Right lobe of liver (tissue), 6 donors: ENCODE data around the gene ARHGAP8. TPM values are rescaled to one million over a fixed set of nuclear protein-coding genes. Genes with fewer than 3 reads are reported as not detected.

Source experiments
- ATAC-seq, 4 donors: fragments of 200-7000 bp; cut with Tn5 transposase; one replicate each; pipeline ENCODE4 v1.9.1; 2020; ENCODE audit warnings: mild to moderate bottlenecking in 4 of 4, moderate library complexity in 4 of 4
- DNase-seq, 3 donors: peaks; one replicate each; pipeline ENCODE4 v3.0.0-alpha.2; 2020
- H3K27ac ChIP-seq, 3 donors: fragments of 200-600 bp; one replicate each; pipeline ENCODE4 v1.8.0; 2022
- H3K27me3 ChIP-seq, 2 donors: fragments of 200-600 bp; one replicate each; pipeline ENCODE4 v1.8.0; 2022
- H3K36me3 ChIP-seq, 4 donors: fragments of 200-600 bp; sonication (generic) in 1 of 4; one replicate each; pipeline versions ENCODE4 v1.5.1 to v1.8.0; 2017 to 2022; ENCODE audit warnings: control low read depth in 1 of 4
- H3K4me1 ChIP-seq, 4 donors: fragments of 200-600 bp; sonication (generic) in 1 of 4; one replicate each; pipeline versions ENCODE4 v1.5.1 to v1.8.0; 2017 to 2022; ENCODE audit warnings: control low read depth in 1 of 4
- H3K4me3 ChIP-seq, 3 donors: fragments of 200-600 bp; one replicate each; pipeline ENCODE4 v1.8.0; 2022
- H3K9me3 ChIP-seq, 4 donors: fragments of 200-600 bp; sonication (generic) in 1 of 4; one replicate each; pipeline versions ENCODE4 v1.5.1 to v1.8.0; 2017 to 2022; ENCODE audit warnings: control low read depth in 1 of 4
- CTCF ChIP-seq, 4 donors: fragments of 200-600 bp in 3 of 4; fragments of 450-650 bp in 1 of 4; IDR thresholded peaks; one replicate each; pipeline versions ENCODE4 v1.5.1 to v1.8.0; 2016 to 2022; ENCODE audit warnings: antibody characterized with exemption in 4 of 4, mild to moderate bottlenecking in 2 of 4
- POLR2A ChIP-seq: fragments of 450-650 bp; IDR thresholded peaks from one replicate; pipeline ENCODE4 v1.6.1; 2017; ENCODE audit warnings: antibody characterized with exemption, mild to moderate bottlenecking
- WGBS: methylation state at CpG from one replicate; pipeline ENCODE4 v1.1.6; 2018; ENCODE audit warnings: low coverage, low lambda C conversion rate; ENCODE audit not compliant: insufficient coverage; ENCODE audit errors: missing lambda C conversion rate; 5-methylcytosine and 5-hydroxymethylcytosine counted together
- intact Hi-C, 2 donors: fragments of 100-400 bp; cut with DNase I; formaldehyde crosslinking; loops; one replicate each; pipeline versions ENCODE4 v1.11.2 to v1.14.1; 2022
- total RNA-seq, 6 experiments: library from RNA; depleted of rRNA in 2 of 6; stranded (reverse); fragments of >200 nt in 2 of 6; fragmentation: NEBNext Ultra II Directional in 3 of 6; extraction: Animal tissue kit (Norgen Biotek cat#: 25700) in 3 of 6; gene quantifications; one replicate each; pipeline versions ENCODE4 v1.1.0 to v1.2.4, GENCODE V29; 2016 to 2023
- donor health status: DM: no; HTN: yes; CAD: no.
- donor health status: DM: no; HTN: no; CAD: no.
- donor health status: DM: no; HTN: no; CAD: no.
- donor health status: DM: no; HTN: yes; CAD: no.
- donor health status: DM: no; HTN: yes; CAD: no.

The ARHGAP8 gene
- total RNA-seq, 6 experiments from 2014 or later = 0.49 to 1.0 (median 0.61) TPM; not detected in 1

- TF ChIP-seq POLR2A = no peak
- TF ChIP-seq CTCF (IDR thresholded peaks at IDR 0.05) = no peak
- Histone ChIP-seq H3K27me3 (no peaks in the 10 kb centered on the region), H3K27ac (no peak overlapping the region), H3K9me3 (no peaks in the 10 kb centered on the region), H3K36me3 (no peaks in the 10 kb centered on the region), H3K4me3 (no peak overlapping the region), H3K4me1 (no peaks in the 10 kb centered on the region)
- no peak for ATAC-seq
- WGBS = 87% methylated on average over 8 of the region's 16 CpGs
- DNase-seq = peak in 1 of 3 donors; percentile 15
- intact Hi-C loops = loop anchor here in 1 of 2 donors (10.0 kb wide), 1 partner anchor 267 kb away; no protein-coding TSS in a partner anchor
These were observed 75.4 kb downstream of the ARHGAP8 start for GRCh38 chr22:44827666-44828190.

- TF ChIP-seq POLR2A = no peak
- peak in 3 of 4 donors; percentile 18 to 39 (median 25) for TF ChIP-seq CTCF (IDR thresholded peaks at IDR 0.05)
- no peaks in the 10 kb centered on the region for H3K9me3 ChIP-seq
- no peak overlapping the region for H3K27ac ChIP-seq
- WGBS = 57% methylated on average over 8 of the region's 8 CpGs
- intact Hi-C loops = loop anchor here in 1 of 2 donors (10.0 kb wide), 1 partner anchor 267 kb away; no protein-coding TSS in a partner anchor
- no peaks in the 10 kb centered on the region for H3K27me3 ChIP-seq
- H3K36me3 ChIP-seq = no peaks in the 10 kb centered on the region
- H3K4me1 ChIP-seq = no peaks in the 10 kb centered on the region
- no peak for ATAC-seq
- peak in 1 of 3 donors; percentile 8 for DNase-seq
- H3K4me3 ChIP-seq = no peak overlapping the region
These were observed 75.8 kb downstream of the ARHGAP8 start for GRCh38 chr22:44828193-44828592.

GRCh38 chr22:44831885-44832284 lies 79.5 kb downstream of the ARHGAP8 start:
- no peaks in the 10 kb centered on the region for H3K9me3 ChIP-seq
- no peak for TF ChIP-seq POLR2A
- TF ChIP-seq CTCF (IDR thresholded peaks at IDR 0.05) = no peak
- 20% methylated on average over 1 of the region's 1 CpG for WGBS

GRCh38 chr22:44834065-44834464 lies 81.7 kb downstream of the ARHGAP8 start:
- no peaks in the 10 kb centered on the region for H3K36me3 ChIP-seq
- intact Hi-C loops = no loop called here
- H3K4me3 ChIP-seq = no peak overlapping the region
- ATAC-seq (no peak), DNase-seq (no peak)
- no peak for TF ChIP-seq CTCF (IDR thresholded peaks at IDR 0.05)
- H3K27ac ChIP-seq = no peak overlapping the region
- H3K27me3 ChIP-seq = no peaks in the 10 kb centered on the region
- no peaks in the 10 kb centered on the region for H3K9me3 ChIP-seq
- H3K4me1 ChIP-seq = no peaks in the 10 kb centered on the region

More at GRCh38 chr22:44831885-44832284, 79.5 kb downstream of the ARHGAP8 start:
- Histone ChIP-seq H3K36me3 (no peaks in the 10 kb centered on the region), H3K4me1 (no peaks in the 10 kb centered on the region), H3K4me3 (no peak overlapping the region), H3K27ac (no peak overlapping the region), H3K27me3 (no peaks in the 10 kb centered on the region)
- intact Hi-C loops = no loop called here
- DNase-seq = no peak
- ATAC-seq = no peak

- ATAC-seq (no peak), DNase-seq (peak in 1 of 3 donors; percentile 15)
- TF ChIP-seq CTCF (IDR thresholded peaks at IDR 0.05) = no peak
- TF ChIP-seq POLR2A = no peak
- H3K27me3 ChIP-seq = no peaks in the 10 kb centered on the region
- no peaks in the 10 kb centered on the region for H3K4me1 ChIP-seq
- H3K9me3 ChIP-seq = no peaks in the 10 kb centered on the region
- no peak overlapping the region for H3K4me3 ChIP-seq
- H3K27ac ChIP-seq = no peak overlapping the region
- H3K36me3 ChIP-seq = no peaks in the 10 kb centered on the region
- WGBS = 40% methylated on average over 4 of the region's 15 CpGs
- intact Hi-C loops = no loop called here
These were observed 85.1 kb downstream of the ARHGAP8 start for GRCh38 chr22:44837481-44837880.
